ENCODE data around the gene JPT2. TPM values are rescaled to one million over a fixed set of nuclear protein-coding genes. Genes with fewer than 3 reads are reported as not detected.

Gene JPT2
- total RNA-seq, 4 donors from 2014 or later, result 12.0 to 31.5 (median 25.1) TPM

DNA sequence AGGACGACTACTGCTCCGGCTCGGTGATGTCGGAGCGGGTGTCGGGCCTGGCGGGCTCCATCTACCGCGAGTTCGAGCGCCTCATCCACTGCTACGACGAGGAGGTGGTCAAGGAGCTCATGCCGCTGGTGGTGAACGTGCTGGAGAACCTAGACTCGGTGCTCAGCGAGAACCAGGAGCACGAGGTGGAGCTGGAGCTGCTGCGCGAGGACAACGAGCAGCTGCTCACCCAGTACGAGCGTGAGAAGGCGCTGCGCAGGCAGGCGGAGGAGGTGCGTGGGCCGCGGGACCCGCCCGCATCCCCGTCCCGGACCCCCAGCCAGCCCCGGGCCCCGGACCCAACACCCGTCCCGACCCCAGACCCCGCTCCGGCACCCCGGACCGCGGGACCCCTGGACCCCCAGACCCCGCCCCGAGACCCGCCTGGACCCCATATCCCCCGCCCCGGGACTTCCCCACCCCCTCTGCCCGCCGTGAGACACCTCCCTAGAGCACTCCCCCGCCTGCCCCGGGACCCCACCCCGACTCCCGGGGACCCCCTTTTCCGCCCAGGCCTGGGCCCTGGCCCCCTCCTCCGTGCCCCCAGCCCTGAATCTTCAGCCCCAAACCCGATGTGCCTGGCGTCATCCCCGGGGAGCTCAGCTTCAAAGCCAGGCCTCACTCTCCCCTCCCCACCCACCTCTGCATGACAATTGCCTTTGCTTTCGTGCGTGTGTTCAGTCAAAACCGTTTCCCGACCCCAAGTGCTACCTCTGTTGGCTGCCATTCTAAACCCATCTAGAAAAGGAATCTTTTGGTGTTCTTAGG lies 28.5 kb downstream of the JPT2 start:
- in situ Hi-C loops (cut with MboI; ENCODE audit: low pct_ligation_motif_present in 1 of 4, low pct_unique_long_range_greater_than_20kb in 1 of 4, low sequenced_read_pairs in 3 of 4) (no loop called here), intact Hi-C loops (cut with DNase I; ENCODE audit: low total_unique reads) (no loop called here)
- no peak for DNase-seq
- Histone ChIP-seq H3K9me3 (no peaks in the 10 kb centered on the region), H3K27ac (peak overlapping the region; percentile 94 to 99 (median 95)), H3K4me1 (peaks cover 12 to 34% (median 23%) of the 10 kb centered on the region in 4 donors), H3K36me3 (peaks cover 0 to 4% (median 0%) of the 10 kb centered on the region in 4 donors), H3K27me3 (no peaks in the 10 kb centered on the region), H3K4me3 (peak overlapping the region; percentile 72 to 92 (median 86))
- 1% methylated on average over 22 of the region's 62 CpGs; no CpG with 5 or more reads in 1 of the 2 donors for WGBS, 2 donors (ENCODE audit: low coverage in 1 of 2)
- TF ChIP-seq POLR2A (IDR thresholded peaks at IDR 0.05) (no peak), EP300 (IDR thresholded peaks at IDR 0.05; ENCODE audit: low read depth) (no peak), POLR2AphosphoS5 (IDR thresholded peaks at IDR 0.05) (no peak)
- TF ChIP-seq, protein P1, sequence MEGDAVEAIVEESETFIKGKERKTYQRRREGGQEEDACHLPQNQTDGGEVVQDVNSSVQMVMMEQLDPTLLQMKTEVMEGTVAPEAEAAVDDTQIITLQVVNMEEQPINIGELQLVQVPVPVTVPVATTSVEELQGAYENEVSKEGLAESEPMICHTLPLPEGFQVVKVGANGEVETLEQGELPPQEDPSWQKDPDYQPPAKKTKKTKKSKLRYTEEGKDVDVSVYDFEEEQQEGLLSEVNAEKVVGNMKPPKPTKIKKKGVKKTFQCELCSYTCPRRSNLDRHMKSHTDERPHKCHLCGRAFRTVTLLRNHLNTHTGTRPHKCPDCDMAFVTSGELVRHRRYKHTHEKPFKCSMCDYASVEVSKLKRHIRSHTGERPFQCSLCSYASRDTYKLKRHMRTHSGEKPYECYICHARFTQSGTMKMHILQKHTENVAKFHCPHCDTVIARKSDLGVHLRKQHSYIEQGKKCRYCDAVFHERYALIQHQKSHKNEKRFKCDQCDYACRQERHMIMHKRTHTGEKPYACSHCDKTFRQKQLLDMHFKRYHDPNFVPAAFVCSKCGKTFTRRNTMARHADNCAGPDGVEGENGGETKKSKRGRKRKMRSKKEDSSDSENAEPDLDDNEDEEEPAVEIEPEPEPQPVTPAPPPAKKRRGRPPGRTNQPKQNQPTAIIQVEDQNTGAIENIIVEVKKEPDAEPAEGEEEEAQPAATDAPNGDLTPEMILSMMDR (IDR thresholded peaks at IDR 0.05), result no peak

DNA sequence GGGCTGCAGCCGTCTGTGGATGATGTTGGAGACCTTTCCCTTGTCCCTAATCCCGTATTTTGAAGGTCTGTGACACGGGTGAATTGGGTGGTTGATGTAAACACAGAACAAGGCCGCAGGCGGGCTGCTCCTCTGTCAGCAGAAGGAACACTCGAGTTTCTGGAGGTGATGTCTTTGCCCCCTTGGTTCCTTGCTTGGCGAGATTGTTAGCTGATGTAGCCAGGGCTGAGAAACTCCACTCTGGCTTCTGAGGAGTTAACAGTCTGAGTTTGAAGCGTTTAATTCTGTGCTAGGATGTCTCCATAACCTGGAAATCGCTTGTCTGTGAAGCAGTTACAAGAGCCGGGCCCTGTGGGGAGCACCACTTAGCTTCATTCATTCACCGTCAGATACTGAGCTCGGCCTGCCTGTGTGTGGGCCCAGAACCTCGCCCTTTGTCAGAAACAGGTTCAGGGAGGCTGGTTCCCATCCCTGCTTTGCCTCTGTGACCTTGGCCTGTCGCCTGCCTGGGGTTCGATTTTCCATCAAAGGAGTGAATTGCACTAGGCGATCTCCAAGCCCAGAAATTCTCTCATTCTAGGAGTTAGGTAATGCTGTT lies 29.2 kb downstream of the JPT2 start:
- intact Hi-C loops (cut with DNase I; ENCODE audit: low total_unique reads) (no loop called here), in situ Hi-C loops (cut with MboI; ENCODE audit: low pct_ligation_motif_present in 1 of 4, low pct_unique_long_range_greater_than_20kb in 1 of 4, low sequenced_read_pairs in 3 of 4) (no loop called here)
- Histone ChIP-seq H3K27me3 (no peaks in the 10 kb centered on the region), H3K9me3 (no peaks in the 10 kb centered on the region), H3K4me3 (peak overlapping the region; percentile 72 to 92 (median 86)), H3K4me1 (peaks cover 12 to 34% (median 23%) of the 10 kb centered on the region in 4 donors), H3K36me3 (peaks cover 0 to under 1% (median 0%) of the 10 kb centered on the region in 4 donors), H3K27ac (peak overlapping the region; percentile 94 to 99 (median 95))
- 17 to 27% methylated on average over 3 to 16 of the region's 16 CpGs for WGBS, 2 donors (ENCODE audit: low coverage in 1 of 2)
- no peak for DNase-seq
- TF ChIP-seq EP300 (IDR thresholded peaks at IDR 0.05; ENCODE audit: low read depth) (no peak), POLR2AphosphoS5 (IDR thresholded peaks at IDR 0.05) (no peak), POLR2A (IDR thresholded peaks at IDR 0.05) (no peak)
- TF ChIP-seq, protein P1 (IDR thresholded peaks at IDR 0.05), result no peak

DNA sequence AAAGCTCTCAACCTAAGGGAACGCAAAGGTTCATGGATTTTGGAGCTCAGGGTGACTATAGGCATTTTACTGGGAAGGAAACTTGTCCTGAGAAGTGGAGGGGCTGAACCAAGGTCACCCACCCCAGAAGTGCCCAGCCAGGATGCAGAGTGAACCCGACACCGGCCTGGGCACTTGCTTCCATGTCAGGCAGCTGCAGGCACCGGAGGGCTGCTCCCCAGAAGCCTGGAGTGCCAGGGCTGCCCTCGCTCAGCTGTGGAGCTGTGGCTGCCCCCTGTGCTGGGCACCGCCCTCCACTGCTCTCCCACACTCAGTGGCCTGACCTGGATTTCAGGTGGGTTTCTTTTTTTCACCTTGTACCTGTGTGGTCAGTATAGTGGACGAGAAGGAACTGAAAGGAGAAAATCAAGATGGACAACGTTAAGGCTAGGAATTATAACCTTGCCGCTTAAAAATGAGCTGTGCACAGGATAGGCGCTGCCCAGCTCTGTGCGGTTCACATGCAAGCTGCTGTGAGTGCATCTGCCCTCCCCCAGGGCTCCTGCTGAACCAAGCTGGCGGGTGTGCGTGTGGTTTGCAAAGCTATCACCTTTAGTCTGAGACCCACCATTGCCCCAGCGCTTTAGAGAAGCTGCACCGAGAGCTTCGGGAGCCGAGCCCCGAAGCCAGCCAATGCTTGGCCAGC lies 30.1 kb downstream of the JPT2 start:
- no peak for DNase-seq
- Histone ChIP-seq H3K27me3 (no peaks in the 10 kb centered on the region), H3K9me3 (no peaks in the 10 kb centered on the region), H3K27ac (peak overlapping the region in 2 of 4 donors; percentile 95), H3K4me3 (peak overlapping the region in 1 of 4 donors; percentile 82), H3K36me3 (no peaks in the 10 kb centered on the region), H3K4me1 (peaks cover 12 to 34% (median 23%) of the 10 kb centered on the region in 4 donors)
- TF ChIP-seq EP300 (IDR thresholded peaks at IDR 0.05; ENCODE audit: low read depth) (no peak), POLR2AphosphoS5 (IDR thresholded peaks at IDR 0.05) (no peak), POLR2A (IDR thresholded peaks at IDR 0.05) (no peak)
- TF ChIP-seq, protein P1 (IDR thresholded peaks at IDR 0.05), result no peak
- intact Hi-C loops (cut with DNase I; ENCODE audit: low total_unique reads) (no loop called here), in situ Hi-C loops (cut with MboI; ENCODE audit: low pct_ligation_motif_present in 1 of 4, low pct_unique_long_range_greater_than_20kb in 1 of 4, low sequenced_read_pairs in 3 of 4) (no loop called here)
- WGBS, 2 donors (ENCODE audit: low coverage in 1 of 2), result 89 to 97% methylated on average over 7 to 18 of the region's 18 CpGs

DNA sequence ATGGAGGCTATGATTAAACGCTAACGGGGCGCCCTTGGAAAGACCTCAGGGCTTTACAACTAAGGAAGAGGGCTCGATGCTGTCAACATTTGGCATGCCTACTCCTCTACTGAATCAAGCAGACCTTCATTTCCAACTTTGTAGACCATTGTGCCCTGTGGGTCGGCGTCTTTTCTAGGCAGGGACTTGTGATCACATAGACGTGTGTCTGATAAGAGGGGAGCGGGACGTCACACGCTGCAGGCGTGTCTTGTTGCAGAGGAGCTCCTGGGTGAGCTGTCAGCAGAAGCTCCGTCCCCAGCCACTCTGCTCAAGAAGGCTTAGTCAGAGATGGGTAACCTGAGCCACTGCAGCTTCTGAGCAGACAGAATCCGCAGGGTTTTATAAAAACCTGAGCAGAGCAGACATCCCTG lies 30.7 kb downstream of the JPT2 start:
- Histone ChIP-seq H3K36me3 (no peaks in the 10 kb centered on the region), H3K4me3 (no peak overlapping the region), H3K4me1 (peaks cover 12 to 34% (median 23%) of the 10 kb centered on the region in 4 donors), H3K27me3 (no peaks in the 10 kb centered on the region), H3K27ac (no peak overlapping the region), H3K9me3 (no peaks in the 10 kb centered on the region)
- intact Hi-C loops (cut with DNase I; ENCODE audit: low total_unique reads), result no loop called here
- DNase-seq, result no peak
- WGBS, 2 donors (ENCODE audit: low coverage in 1 of 2), result 88% methylated on average over 13 of the region's 13 CpGs; no CpG with 5 or more reads in 1 of the 2 donors
- TF ChIP-seq POLR2A (IDR thresholded peaks at IDR 0.05) (no peak), EP300 (IDR thresholded peaks at IDR 0.05; ENCODE audit: low read depth) (no peak), POLR2AphosphoS5 (IDR thresholded peaks at IDR 0.05) (no peak)
- TF ChIP-seq, protein P1 (IDR thresholded peaks at IDR 0.05), result no peak
- in situ Hi-C loops (cut with MboI; ENCODE audit: low pct_ligation_motif_present in 1 of 4, low pct_unique_long_range_greater_than_20kb in 1 of 4, low sequenced_read_pairs in 3 of 4), result no loop called here
